Nephron progenitor cell (in vitro differentiated cells): ENCODE measurements around the gene SLC35E3.

Source experiments
- DNase-seq: peaks from one replicate; pipeline ENCODE4 v3.0.0; 2021
- H3K27ac Mint-ChIP-seq: 2 replicates; pipeline ENCODE4 v1.8.0; 2021; ENCODE audit warnings: mild to moderate bottlenecking, moderate library complexity, mixed read lengths
- H3K27me3 Mint-ChIP-seq: 2 replicates; pipeline ENCODE4 v1.8.0; 2021; ENCODE audit warnings: mild to moderate bottlenecking, low read depth, mixed read lengths; ENCODE audit not compliant: poor library complexity
- H3K36me3 Mint-ChIP-seq: 2 replicates; pipeline ENCODE4 v1.8.0; 2021; ENCODE audit warnings: low read depth, mixed read lengths
- H3K4me1 Mint-ChIP-seq: 2 replicates; pipeline ENCODE4 v1.8.0; 2021; ENCODE audit warnings: mixed read lengths
- H3K4me3 Mint-ChIP-seq: 2 replicates; pipeline ENCODE4 v1.8.0; 2021; ENCODE audit warnings: mild to moderate bottlenecking, moderate library complexity, mixed read lengths
- H3K9me3 Mint-ChIP-seq: 2 replicates; pipeline ENCODE4 v1.8.0; 2021; ENCODE audit warnings: mild to moderate bottlenecking, moderate library complexity, mixed read lengths
- CTCF ChIP-seq: fragments of 200-600 bp; sonication (generic); IDR thresholded peaks from 2 replicates; pipeline ENCODE4 v1.5.0; 2021; ENCODE audit warnings: antibody characterized with exemption

The SLC35E3 gene

DNA sequence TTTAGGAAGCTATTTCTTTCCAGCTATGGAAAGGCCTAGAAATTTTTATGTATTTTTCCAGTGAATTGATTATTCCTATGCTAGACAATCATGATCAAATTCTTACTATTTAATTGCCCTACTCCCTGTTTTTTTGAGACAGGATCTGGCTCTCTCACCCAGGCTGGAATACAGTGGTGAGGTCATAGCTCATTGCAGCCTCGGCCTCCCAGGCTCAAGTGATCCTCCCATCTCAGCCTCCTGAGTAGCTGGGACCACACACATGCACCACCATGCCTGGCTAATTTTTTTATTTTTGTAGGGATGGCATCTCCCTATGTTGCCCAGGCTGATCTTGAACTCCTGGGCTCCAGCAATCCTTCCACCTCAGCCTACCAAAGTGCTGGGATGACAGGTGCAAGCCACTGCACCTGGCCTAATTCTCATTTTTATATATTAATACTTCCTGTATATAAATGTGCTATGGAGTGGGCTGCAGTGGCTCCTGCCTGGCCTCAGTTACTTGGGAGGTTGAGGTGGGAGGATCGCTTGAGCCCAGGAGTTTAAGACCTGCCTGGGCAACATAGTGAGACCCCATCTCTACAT, 46.0 kb downstream of the SLC35E3 start:
- Mint-ChIP-seq H3K9me3 (no peaks in the 10 kb centered on the region), H3K4me3 (no peak overlapping the region), H3K27me3 (peaks cover 3% of the 10 kb centered on the region), H3K27ac (no peak overlapping the region), H3K36me3 (no peaks in the 10 kb centered on the region), H3K4me1 (peaks cover 13% of the 10 kb centered on the region)
- DNase-seq: no peak
- TF ChIP-seq CTCF: no peak

GRCh38 chr12:68792952-68793351, 47.0 kb downstream of the SLC35E3 start:
- DNase-seq: no peak
- no peak for TF ChIP-seq CTCF
- no peak overlapping the region for H3K27ac Mint-ChIP-seq
- H3K4me3 Mint-ChIP-seq: no peak overlapping the region
- peaks cover 3% of the 10 kb centered on the region for H3K4me1 Mint-ChIP-seq
- H3K36me3 Mint-ChIP-seq: no peaks in the 10 kb centered on the region
- H3K9me3 Mint-ChIP-seq: no peaks in the 10 kb centered on the region
- peaks cover 3% of the 10 kb centered on the region for H3K27me3 Mint-ChIP-seq

GRCh38 chr12:68793436-68793835, 47.5 kb downstream of the SLC35E3 start:
- Mint-ChIP-seq H3K27me3 (peaks cover 3% of the 10 kb centered on the region), H3K36me3 (no peaks in the 10 kb centered on the region), H3K4me1 (no peaks in the 10 kb centered on the region), H3K27ac (no peak overlapping the region), H3K4me3 (no peak overlapping the region), H3K9me3 (no peaks in the 10 kb centered on the region)
- no peak for DNase-seq
- TF ChIP-seq CTCF: no peak

- no peak for DNase-seq
- no peaks in the 10 kb centered on the region for H3K9me3 Mint-ChIP-seq
- no peaks in the 10 kb centered on the region for H3K4me1 Mint-ChIP-seq
- no peak for TF ChIP-seq CTCF
- H3K36me3 Mint-ChIP-seq: no peaks in the 10 kb centered on the region
- no peak overlapping the region for H3K27ac Mint-ChIP-seq
- H3K27me3 Mint-ChIP-seq: peaks cover 3% of the 10 kb centered on the region
- no peak overlapping the region for H3K4me3 Mint-ChIP-seq
Observed at GRCh38 chr12:68793975-68794652, 48.1 kb downstream of the SLC35E3 start.

- Mint-ChIP-seq H3K36me3 (no peaks in the 10 kb centered on the region), H3K4me3 (no peak overlapping the region), H3K9me3 (no peaks in the 10 kb centered on the region), H3K27me3 (peaks cover 3% of the 10 kb centered on the region), H3K27ac (no peak overlapping the region), H3K4me1 (no peaks in the 10 kb centered on the region)
- no peak for DNase-seq
- no peak for TF ChIP-seq CTCF
Observed at GRCh38 chr12:68794653-68795251, 48.8 kb downstream of the SLC35E3 start.
